ENCODE measurements around the gene CIAO3.

- TF ChIP-seq, protein P1, sequence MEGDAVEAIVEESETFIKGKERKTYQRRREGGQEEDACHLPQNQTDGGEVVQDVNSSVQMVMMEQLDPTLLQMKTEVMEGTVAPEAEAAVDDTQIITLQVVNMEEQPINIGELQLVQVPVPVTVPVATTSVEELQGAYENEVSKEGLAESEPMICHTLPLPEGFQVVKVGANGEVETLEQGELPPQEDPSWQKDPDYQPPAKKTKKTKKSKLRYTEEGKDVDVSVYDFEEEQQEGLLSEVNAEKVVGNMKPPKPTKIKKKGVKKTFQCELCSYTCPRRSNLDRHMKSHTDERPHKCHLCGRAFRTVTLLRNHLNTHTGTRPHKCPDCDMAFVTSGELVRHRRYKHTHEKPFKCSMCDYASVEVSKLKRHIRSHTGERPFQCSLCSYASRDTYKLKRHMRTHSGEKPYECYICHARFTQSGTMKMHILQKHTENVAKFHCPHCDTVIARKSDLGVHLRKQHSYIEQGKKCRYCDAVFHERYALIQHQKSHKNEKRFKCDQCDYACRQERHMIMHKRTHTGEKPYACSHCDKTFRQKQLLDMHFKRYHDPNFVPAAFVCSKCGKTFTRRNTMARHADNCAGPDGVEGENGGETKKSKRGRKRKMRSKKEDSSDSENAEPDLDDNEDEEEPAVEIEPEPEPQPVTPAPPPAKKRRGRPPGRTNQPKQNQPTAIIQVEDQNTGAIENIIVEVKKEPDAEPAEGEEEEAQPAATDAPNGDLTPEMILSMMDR (IDR thresholded peaks at IDR 0.05; ENCODE audit: low read length), result no peak
- TF ChIP-seq EZH2 (optimal IDR thresholded peaks at IDR 0.05; ENCODE audit: low read depth, low read length), result no peak
Measured at GRCh38 chr16:680625-680945, 60.2 kb downstream of the CIAO3 start.

All from MM.1S (cell line).